H9 (cell line): ENCODE measurements around the gene LGALS8. TPM values are rescaled to one million over a fixed set of nuclear protein-coding genes. Genes with fewer than 3 reads are reported as not detected.

Experiments
- DNase-seq: peaks from one replicate; pipeline ENCODE4 v3.0.0-alpha.2; 2017
- H2AFZ ChIP-seq: one replicate; pipeline ENCODE4 v1.6.1; 2013; ENCODE audit warnings: mild to moderate bottlenecking, low read length, control low read depth, moderate library complexity
- H2AK5ac ChIP-seq: 2 replicates; pipeline ENCODE4 v1.6.1; 2013; ENCODE audit warnings: low read length, control low read depth, mixed read lengths; ENCODE audit not compliant: insufficient read length
- H2BK120ac ChIP-seq: one replicate; pipeline ENCODE4 v1.6.1; 2013; ENCODE audit warnings: low read depth, mild to moderate bottlenecking, low read length, control low read depth, inconsistent platforms; ENCODE audit not compliant: poor library complexity, severe bottlenecking
- H2BK12ac ChIP-seq: 2 replicates; pipeline ENCODE4 v1.6.1; 2013; ENCODE audit warnings: low read length, control low read depth, mixed read lengths, low read depth; ENCODE audit not compliant: insufficient read length
- H2BK15ac ChIP-seq: 2 replicates; pipeline ENCODE4 v1.6.1; 2013; ENCODE audit warnings: low read depth, low read length, control low read depth
- H2BK20ac ChIP-seq: one replicate; pipeline ENCODE4 v1.6.1; 2013; ENCODE audit warnings: low read depth, mild to moderate bottlenecking, low read length, control low read depth, inconsistent platforms; ENCODE audit not compliant: poor library complexity, severe bottlenecking
- H2BK5ac ChIP-seq: 2 replicates; pipeline ENCODE4 v1.6.1; 2013; ENCODE audit warnings: low read length, control low read depth, mixed read lengths; ENCODE audit not compliant: insufficient read length
- H3K14ac ChIP-seq: 2 replicates; pipeline ENCODE4 v1.6.1; 2013; ENCODE audit warnings: low read length, control low read depth; ENCODE audit not compliant: insufficient read depth
- H3K18ac ChIP-seq: 2 replicates; pipeline ENCODE4 v1.6.1; 2013; ENCODE audit warnings: low read depth, mild to moderate bottlenecking, mixed read lengths, low read length, control low read depth; ENCODE audit not compliant: insufficient read length
- H3K23ac ChIP-seq: 2 replicates; pipeline ENCODE4 v1.6.1; 2013; ENCODE audit warnings: low read length, control low read depth, mixed read lengths, low read depth; ENCODE audit not compliant: insufficient read length
- H3K23me2 ChIP-seq: 2 replicates; pipeline ENCODE4 v1.6.1; 2013; ENCODE audit warnings: low read depth, mild to moderate bottlenecking, mixed read lengths, low read length, control low read depth; ENCODE audit not compliant: insufficient read length, poor library complexity, severe bottlenecking
- H3K27ac ChIP-seq: 2 replicates; pipeline ENCODE4 v1.5.1; 2013; ENCODE audit warnings: low read length, control low read depth, mixed read lengths, low read depth; ENCODE audit not compliant: insufficient read length
- H3K27me3 ChIP-seq: 2 replicates; pipeline ENCODE4 v1.6.1; 2013; ENCODE audit warnings: low read length, control low read depth, inconsistent platforms; ENCODE audit not compliant: insufficient read depth
- H3K4ac ChIP-seq: 2 replicates; pipeline ENCODE4 v1.6.1; 2013; ENCODE audit warnings: low read depth, mild to moderate bottlenecking, control low read depth, inconsistent platforms, low read length, moderate library complexity
- H3K4me1 ChIP-seq: 2 replicates; pipeline ENCODE4 v1.6.1; 2013; ENCODE audit warnings: low read length, control low read depth, inconsistent platforms; ENCODE audit not compliant: insufficient read depth
- H3K4me2 ChIP-seq: 2 replicates; pipeline ENCODE4 v1.6.1; 2013; ENCODE audit warnings: low read length, control low read depth, mixed read lengths; ENCODE audit not compliant: insufficient read length, insufficient read depth
- H3K56ac ChIP-seq: 2 replicates; pipeline ENCODE4 v1.6.1; 2013; ENCODE audit warnings: low read depth, mild to moderate bottlenecking, mixed read lengths, low read length, control low read depth; ENCODE audit not compliant: insufficient read length
- H3K79me1 ChIP-seq: 2 replicates; pipeline ENCODE4 v1.6.1; 2013; ENCODE audit warnings: low read depth, mild to moderate bottlenecking, moderate library complexity, low read length, control low read depth, inconsistent platforms; ENCODE audit not compliant: insufficient read depth, poor library complexity, severe bottlenecking
- H3K79me2 ChIP-seq: 2 replicates; pipeline ENCODE4 v1.6.1; 2013; ENCODE audit warnings: low read length, control low read depth, inconsistent platforms; ENCODE audit not compliant: insufficient read depth
- H3K9ac ChIP-seq: 2 replicates; pipeline ENCODE4 v1.6.1; 2013; ENCODE audit warnings: low read length, control low read depth, mixed read lengths; ENCODE audit not compliant: insufficient read length; ENCODE audit errors: extremely low read depth
- H3K9me3 ChIP-seq: one replicate; pipeline ENCODE4 v1.6.1; 2013; ENCODE audit warnings: low read depth, low read length, inconsistent platforms; ENCODE audit not compliant: control insufficient read depth
- H3T11ph ChIP-seq: one replicate; pipeline ENCODE4 v1.6.1; 2013; ENCODE audit warnings: mild to moderate bottlenecking, low read length, control low read depth, inconsistent platforms
- H4K20me1 ChIP-seq: one replicate; pipeline ENCODE4 v1.6.1; 2013; ENCODE audit not compliant: control insufficient read depth, insufficient read length, insufficient read depth
- H4K5ac ChIP-seq: 2 replicates; pipeline ENCODE4 v1.6.1; 2013; ENCODE audit warnings: low read depth, mild to moderate bottlenecking, mixed read lengths, low read length, control low read depth; ENCODE audit not compliant: insufficient read length
- H4K8ac ChIP-seq: replicated peaks from 2 replicates; pipeline ENCODE4 v1.6.1; 2013; ENCODE audit warnings: low read length, control low read depth, mixed read lengths, low read depth; ENCODE audit not compliant: insufficient read length
- H4K91ac ChIP-seq: 2 replicates; pipeline ENCODE4 v1.6.1; 2013; ENCODE audit warnings: low read depth, mild to moderate bottlenecking, moderate library complexity, mixed read lengths, low read length, control low read depth; ENCODE audit not compliant: insufficient read length
- H3K27ac Mint-ChIP-seq, 3 experiments: 2 replicates in 2 of 3; 3 replicates in 1 of 3; pipeline ENCODE4 v1.8.0; 2020 to 2021; ENCODE audit warnings: mixed read lengths in 3 of 3, mild to moderate bottlenecking in 1 of 3, moderate library complexity in 1 of 3
- H3K27me3 Mint-ChIP-seq: 2 replicates; pipeline ENCODE4 v1.8.0; 2021; ENCODE audit warnings: low read depth, mild to moderate bottlenecking, moderate library complexity, mixed read lengths
- H3K36me3 Mint-ChIP-seq, 3 experiments: 2 replicates in 2 of 3; 3 replicates in 1 of 3; pipeline ENCODE4 v1.8.0; 2020 to 2021; ENCODE audit warnings: low read depth in 3 of 3, mixed read lengths in 3 of 3; ENCODE audit not compliant: insufficient read depth in 1 of 3
- H3K4me1 Mint-ChIP-seq, 2 experiments: 2 replicates each; pipeline ENCODE4 v1.8.0; 2020; ENCODE audit warnings: mixed read lengths in 2 of 2
- H3K4me3 Mint-ChIP-seq, 2 experiments: 2 replicates in 1 of 2; 3 replicates in 1 of 2; pipeline ENCODE4 v1.8.0; 2020 to 2021; ENCODE audit warnings: mild to moderate bottlenecking in 2 of 2, mixed read lengths in 2 of 2, moderate library complexity in 1 of 2
- H3K9me3 Mint-ChIP-seq, 2 experiments: 2 replicates in 1 of 2; 3 replicates in 1 of 2; pipeline ENCODE4 v1.8.0; 2020; ENCODE audit warnings: mild to moderate bottlenecking in 2 of 2, mixed read lengths in 2 of 2, moderate library complexity in 1 of 2
- WGBS: extraction: QIAGEN DNeasy Blood & Tissue Kit; methylation state at CpG from one replicate; pipeline ENCODE4 v1.1.7; 2013; ENCODE audit warnings: missing lambda C conversion rate, low lambda C conversion rate, mixed read lengths; ENCODE audit not compliant: insufficient read length; ENCODE audit errors: extremely low coverage; 5-methylcytosine and 5-hydroxymethylcytosine counted together
- total RNA-seq: library from RNA; stranded (reverse); gene quantifications from 2 replicates; pipeline ENCODE4 v1.2.1, GENCODE V29; 2021
- TF ChIP-seq, protein P1 (sequence below): fragments of 200-600 bp; sonication (generic); conservative IDR thresholded peaks from 3 replicates; pipeline ENCODE4 v1.8.0; 2021; ENCODE audit warnings: antibody characterized with exemption, mild to moderate bottlenecking

The LGALS8 gene
- total RNA-seq, 1 experiment from 2014 or later: 14.2 TPM

DNA sequence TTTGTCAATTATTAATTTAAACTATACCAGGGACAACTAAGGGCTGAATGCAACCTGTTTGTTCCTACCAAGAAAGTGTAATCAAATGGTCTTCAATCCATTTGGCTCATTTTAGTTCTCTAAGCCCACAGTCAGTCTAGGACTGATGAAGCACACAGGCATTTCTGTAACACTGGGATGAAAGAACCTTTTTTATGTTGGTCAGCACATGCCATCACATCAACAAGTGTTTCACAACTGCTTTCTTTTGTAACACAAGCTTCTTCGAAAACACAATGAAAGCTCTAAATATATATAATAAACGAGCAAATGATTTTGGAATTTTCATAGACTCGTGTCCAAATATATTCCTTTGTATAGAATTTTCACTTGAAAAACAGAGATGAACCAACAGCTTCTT, 51.7 kb downstream of the LGALS8 start:
- Histone ChIP-seq H3K79me1 (no peaks in the 10 kb centered on the region), H4K8ac (no peak overlapping the region), H3K56ac (no peak overlapping the region), H3K9me3 (no peaks in the 10 kb centered on the region), H2BK120ac (no peak overlapping the region), H4K20me1 (no peaks in the 10 kb centered on the region), H3K23me2 (no peaks in the 10 kb centered on the region), H3K79me2 (no peaks in the 10 kb centered on the region), H3K27me3 (no peaks in the 10 kb centered on the region), H3K18ac (no peak overlapping the region), H3K4me1 (no peaks in the 10 kb centered on the region), H3K4me2 (no peak overlapping the region), H3K27ac (no peak overlapping the region), H2BK15ac (no peak overlapping the region), H2AK5ac (no peak overlapping the region), H2BK20ac (no peak overlapping the region), H3K23ac (no peak overlapping the region), H2BK12ac (no peak overlapping the region), H4K91ac (no peak overlapping the region), H2BK5ac (no peak overlapping the region), H2AFZ (no peak overlapping the region), H3K14ac (no peak overlapping the region), H3K9ac (no peak overlapping the region), H4K5ac (no peak overlapping the region), H3T11ph (no peak overlapping the region), H3K4ac (no peak overlapping the region)
- no peaks in the 10 kb centered on the region for H3K9me3 Mint-ChIP-seq
- no peaks in the 10 kb centered on the region for H3K4me1 Mint-ChIP-seq
- H3K4me3 Mint-ChIP-seq: no peak overlapping the region
- no peaks in the 10 kb centered on the region for H3K27me3 Mint-ChIP-seq
- H3K36me3 Mint-ChIP-seq: peaks cover 14 to 85% (median 67%) of the 10 kb centered on the region in 3 experiments; a peak in 6 of 7 replicates
- no CpG with 5 or more reads among the region's 3 CpGs for WGBS
- TF ChIP-seq, protein P1, sequence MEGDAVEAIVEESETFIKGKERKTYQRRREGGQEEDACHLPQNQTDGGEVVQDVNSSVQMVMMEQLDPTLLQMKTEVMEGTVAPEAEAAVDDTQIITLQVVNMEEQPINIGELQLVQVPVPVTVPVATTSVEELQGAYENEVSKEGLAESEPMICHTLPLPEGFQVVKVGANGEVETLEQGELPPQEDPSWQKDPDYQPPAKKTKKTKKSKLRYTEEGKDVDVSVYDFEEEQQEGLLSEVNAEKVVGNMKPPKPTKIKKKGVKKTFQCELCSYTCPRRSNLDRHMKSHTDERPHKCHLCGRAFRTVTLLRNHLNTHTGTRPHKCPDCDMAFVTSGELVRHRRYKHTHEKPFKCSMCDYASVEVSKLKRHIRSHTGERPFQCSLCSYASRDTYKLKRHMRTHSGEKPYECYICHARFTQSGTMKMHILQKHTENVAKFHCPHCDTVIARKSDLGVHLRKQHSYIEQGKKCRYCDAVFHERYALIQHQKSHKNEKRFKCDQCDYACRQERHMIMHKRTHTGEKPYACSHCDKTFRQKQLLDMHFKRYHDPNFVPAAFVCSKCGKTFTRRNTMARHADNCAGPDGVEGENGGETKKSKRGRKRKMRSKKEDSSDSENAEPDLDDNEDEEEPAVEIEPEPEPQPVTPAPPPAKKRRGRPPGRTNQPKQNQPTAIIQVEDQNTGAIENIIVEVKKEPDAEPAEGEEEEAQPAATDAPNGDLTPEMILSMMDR: no peak
- H3K27ac Mint-ChIP-seq: no peak overlapping the region
- no peak for DNase-seq
